ENCODE measurements around the gene GP1BA.

GP1BA gene

DNA sequence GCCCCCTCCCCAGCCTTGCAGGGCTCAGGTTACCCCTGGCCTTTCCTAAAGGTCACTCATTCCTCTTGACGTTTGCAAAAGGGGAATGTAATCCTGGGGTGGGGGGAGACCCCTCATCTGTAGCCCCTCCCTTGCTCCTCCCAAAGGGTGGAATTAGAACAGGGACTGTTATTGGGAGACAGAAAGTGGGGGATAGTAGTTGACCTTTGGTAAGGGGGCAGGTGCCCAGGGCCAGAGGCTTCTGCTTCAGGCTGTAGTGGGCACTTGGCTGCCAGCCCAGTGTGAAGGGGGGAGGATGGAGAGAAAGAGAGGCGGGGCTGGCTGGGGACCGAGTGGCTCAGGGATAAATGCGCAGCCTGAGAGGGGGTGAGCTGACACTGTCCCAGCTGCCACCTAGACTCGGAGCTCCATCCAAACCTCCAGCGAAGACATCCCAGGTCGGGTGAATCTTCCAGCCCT, 18.7 kb downstream of the GP1BA start, which contains the start of gene ENO3:
Gene ENO3, plus strand, starts transcription at position 374 of the 459 bp plus-strand sequence. CDS start 711 bp downstream, outside the sequence.
- DNase-seq (ENCODE audit: low spot score): no peak

DNA sequence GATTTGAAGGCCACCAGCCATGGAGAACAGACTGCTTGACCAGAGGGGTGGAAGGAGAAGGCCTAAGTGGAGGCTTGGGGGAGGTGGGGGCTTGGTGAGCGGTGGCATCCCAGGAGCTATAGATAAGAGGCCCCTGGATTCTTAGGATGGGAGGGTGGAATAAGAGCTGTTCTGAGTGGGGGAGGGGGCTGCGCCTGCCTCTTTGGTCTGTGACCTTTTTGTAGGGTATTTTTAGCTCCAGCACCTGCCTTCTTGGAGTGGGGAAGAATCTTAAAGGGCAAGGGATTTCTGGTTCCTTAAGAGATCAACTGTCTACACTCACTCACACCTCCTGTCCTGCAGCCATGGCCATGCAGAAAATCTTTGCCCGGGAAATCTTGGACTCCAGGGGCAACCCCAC, 19.4 kb downstream of the GP1BA start:
- no peak for DNase-seq (ENCODE audit: low spot score)

DNA sequence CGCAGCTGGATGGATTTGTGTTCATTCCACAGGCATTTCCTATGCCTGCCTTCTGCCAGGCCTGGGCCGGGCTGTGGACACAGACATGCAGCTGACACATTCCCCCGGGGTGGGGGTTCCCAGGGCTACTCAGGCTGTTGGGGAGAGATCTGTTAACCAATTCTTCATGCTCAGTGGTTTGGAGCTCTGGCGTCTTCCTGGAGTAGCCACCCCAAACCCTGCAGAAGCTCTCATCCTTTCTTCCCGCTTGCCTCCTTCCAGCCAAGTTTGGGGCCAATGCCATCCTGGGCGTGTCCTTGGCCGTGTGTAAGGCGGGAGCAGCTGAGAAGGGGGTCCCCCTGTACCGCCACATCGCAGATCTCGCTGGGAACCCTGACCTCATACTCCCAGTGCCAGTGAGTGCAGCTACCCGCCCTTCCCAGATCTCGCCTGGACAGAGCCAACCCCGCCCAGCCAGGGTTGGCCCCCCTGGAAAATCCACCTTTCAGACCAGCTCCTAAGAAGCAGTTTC, 21.4 kb downstream of the GP1BA start:
- no peak for DNase-seq (ENCODE audit: low spot score)

DNA sequence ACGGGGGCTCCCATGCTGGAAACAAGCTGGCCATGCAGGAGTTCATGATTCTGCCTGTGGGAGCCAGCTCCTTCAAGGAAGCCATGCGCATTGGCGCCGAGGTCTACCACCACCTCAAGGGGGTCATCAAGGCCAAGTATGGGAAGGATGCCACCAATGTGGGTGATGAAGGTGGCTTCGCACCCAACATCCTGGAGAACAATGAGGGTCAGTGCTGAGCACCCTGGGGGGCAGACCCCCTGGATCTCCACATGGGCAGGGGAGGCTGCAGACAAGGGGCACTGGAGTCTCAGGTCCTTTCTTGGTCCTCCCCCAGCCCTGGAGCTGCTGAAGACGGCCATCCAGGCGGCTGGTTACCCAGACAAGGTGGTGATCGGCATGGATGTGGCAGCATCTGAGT, 23.0 kb downstream of the GP1BA start:
- no peak for DNase-seq (ENCODE audit: low spot score)

DNA sequence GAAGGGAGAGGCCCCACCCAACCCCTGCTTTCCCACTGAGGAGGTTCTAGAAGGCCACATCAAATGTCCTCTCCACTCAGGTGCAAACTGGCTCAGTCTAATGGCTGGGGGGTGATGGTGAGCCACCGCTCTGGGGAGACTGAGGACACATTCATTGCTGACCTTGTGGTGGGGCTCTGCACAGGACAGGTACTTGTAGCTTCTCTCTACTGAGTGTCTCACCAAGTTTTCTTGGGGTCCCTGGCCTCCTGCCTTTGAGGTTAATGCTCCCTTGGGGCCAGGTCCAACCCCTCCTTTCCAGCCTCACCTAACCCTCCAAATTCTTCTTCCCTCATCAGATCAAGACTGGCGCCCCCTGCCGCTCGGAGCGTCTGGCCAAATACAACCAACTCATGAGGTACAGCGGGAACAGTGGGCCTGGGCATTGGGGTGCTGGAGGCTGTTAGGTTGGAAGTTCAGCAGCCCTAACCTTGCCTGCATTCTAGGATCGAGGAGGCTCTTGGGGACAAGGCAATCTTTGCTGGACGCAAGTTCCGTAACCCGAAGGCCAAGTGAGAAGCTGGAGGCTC, 24.5 kb downstream of the GP1BA start:
- DNase-seq (ENCODE audit: low spot score): no peak

DNA sequence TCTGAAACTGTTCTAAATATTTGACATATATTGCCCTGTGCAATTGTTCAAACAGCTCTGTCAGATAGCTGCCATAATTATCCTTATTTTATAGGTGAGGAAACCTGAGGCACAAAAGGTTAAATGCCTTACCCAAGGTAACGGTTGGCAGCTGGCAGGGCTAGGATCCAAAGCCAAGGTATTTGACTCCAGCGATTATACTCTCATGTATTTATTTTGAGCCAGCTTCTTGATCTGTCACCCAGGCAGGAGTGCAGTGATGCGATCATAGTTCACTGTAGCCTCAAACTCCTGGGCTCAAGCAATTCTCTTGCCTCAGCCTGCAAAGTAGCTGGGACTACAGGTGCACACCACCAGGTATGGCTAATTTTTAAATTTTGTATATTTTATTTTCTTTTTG, 26.0 kb downstream of the GP1BA start:
- DNase-seq (ENCODE audit: low spot score): no peak

DNA sequence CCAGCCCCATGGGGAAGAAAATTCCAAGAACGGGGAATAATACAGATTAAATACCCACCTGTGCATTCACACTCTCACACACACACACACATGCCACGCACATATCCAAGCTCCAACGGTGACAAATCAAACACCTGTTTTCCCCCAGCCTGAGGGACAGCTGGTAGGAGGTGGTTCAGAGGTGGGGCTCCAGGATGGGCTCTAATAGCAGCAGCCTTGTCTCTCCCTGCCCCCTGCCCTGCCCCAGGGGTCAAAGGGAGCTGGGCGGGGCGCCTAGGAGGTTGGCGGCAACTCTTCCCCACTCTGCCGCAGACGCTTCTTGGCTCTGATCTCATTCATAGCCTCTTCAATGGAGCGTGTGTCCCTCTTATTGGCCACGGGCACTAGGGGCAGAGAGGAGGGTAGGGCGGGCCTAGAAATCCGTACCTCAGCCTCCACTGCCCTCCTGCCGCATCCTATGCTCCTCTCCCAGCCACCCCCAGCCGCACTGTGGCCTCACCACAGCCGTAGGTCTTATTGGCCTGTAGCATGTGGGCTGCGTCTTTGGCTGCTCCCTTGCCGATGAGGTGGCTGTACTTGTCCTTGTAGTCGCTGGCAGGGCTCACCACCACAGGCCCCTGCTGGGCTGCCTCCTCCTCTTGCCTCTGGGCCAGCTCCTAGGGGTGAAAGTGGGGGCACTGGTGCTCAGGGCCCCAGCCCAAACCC, 27.3 kb downstream of the GP1BA start:
- DNase-seq (ENCODE audit: low spot score): no peak

DNA sequence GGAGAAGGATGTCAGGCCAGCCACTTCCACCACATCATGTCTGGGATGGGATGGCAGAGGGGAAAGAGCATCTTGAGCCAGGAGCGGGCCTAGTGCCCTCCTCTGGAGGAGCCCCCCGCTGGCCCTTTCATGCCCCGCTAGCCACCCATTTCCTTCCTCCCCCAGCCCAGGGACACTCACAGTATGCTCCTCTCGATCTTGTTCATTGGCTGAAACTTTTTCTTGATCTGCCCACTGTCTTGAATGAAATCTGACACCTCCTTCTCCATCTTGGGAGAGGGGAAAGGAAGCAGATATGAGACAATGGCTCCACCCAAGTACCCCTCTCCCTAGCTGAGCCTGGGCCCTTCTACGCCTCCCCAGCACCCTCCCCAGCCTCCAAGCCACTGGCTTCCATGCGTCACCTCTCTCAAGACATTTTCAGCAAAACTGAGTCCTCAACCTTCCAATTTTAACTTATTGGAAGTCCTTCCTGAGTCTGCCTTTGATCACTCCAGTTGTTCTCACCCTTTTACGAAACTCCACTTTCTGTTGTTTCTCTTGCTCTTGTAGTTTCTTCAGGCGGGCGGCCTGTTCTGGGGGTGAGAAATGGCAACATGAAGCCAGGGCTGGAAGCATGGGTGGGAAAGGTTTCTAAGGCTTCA, 28.3 kb downstream of the GP1BA start:
- DNase-seq (ENCODE audit: low spot score): no peak

DNA sequence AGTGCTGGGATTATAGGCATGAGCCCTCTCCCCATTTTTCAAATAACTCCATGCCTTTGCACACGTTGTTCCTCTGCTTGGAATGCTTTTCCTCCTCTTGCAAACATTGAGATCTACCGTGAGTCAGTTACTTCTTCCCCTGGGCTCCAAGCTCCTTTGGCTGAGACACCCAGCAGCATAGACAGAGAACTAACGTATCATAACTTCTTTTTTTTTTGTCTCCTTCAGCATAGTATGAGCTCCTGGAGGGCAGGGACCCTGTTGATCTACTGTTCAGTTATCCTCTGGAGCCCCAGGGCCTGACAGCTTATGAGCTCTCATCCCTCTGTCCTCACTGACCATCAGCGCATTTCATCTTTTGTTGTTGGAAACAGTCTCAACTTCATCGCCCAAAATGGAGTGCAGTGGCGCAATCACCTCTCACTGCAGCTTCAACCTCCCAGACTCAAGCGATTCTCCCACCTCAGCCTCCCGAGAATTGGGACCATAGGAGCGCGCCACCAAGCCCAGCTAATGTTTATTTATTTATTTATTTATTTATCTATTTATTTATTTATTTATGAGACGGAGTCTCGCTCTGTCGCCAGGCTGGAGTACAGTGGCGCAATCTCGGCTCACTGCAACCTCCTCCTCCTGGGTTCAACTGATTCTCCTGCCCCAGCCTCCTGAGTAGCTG, 33.4 kb downstream of the GP1BA start:
- DNase-seq (ENCODE audit: low spot score): no peak

DNA sequence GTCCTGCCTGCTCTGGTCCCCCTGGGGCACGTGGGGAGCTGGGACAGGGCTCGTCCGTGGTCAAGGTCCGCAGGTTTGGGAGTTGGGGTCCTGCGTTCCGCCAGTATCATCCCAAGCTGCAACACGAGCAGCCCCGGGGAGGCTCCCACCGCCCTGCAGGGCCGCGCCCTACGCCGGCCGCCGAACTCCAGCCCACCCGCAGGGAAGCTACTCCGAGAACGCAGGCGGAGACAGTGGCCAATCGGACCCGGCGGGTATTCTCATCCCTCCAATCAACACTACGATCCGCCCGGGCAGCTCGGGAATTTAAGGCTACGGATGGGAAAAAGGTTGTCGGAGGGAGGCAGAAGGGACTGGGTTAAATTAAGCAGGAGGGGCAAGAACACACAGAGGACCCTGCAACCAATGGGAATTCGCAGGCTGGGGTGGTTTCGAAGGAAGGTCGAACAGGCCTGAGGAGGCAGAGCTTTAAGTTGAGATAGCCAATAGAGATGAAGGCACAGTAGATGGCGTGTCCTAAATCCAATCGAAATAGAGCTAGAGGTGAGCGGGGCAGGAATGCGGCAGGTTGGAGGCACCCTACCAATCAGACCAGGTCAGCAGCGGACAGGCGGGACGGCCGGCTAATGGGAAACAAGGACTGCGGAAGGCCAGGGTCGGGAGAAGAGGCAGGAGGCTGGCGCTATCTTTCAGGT, 34.9 kb downstream of the GP1BA start:
- peak; percentile 99 for DNase-seq (ENCODE audit: low spot score)

DNA sequence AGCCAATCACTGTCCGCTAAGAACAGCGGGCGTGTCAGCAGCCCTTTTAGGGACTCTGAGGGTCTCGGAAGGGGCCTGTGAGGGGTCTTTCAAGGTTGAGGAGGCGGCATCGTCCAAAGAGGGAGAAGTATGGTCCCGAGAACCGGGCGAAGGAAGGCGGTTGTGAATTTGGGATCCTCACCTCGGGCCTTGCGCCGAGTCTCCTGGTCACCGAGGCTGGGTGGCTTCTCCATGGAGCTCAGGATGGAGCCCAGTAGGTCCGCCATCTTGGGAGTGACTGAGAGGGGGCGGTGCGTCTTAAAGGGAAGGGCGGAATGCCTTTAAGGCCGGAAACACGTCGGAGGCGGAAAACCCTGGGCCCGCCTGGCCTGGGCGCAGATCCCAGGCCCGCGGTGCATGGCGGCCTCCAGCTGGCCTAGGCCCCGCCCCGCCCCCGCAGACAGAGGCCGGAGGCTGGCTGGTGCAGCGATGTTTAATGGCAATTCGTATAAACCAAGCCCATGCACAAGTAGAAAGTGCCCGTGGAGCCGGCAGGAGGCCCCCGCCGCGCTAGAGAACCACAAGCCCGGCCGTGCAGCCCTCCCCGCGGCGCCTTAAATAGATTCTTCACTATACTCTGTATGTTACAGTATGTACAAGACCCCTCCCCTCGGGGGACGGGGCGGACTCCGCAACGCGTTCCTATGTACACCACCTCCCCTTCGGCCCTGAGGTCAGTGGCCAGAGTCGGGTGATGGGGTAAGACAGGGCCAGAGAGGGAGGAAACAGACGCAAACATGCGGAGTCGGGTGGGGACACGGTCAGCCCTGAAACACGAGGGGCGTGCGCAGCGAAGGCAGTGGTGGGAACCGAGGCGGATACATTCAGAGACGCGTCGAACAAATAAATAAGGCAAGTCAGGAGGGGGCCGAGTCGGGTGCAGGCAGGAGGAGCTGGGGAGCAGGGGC, 35.7 kb downstream of the GP1BA start, which contains the start of gene SPAG7:
Gene SPAG7, minus strand, starts transcription at position 279 of the 947 bp plus-strand sequence. Its CDS starts 13 bp downstream, at position 266.
- DNase-seq (ENCODE audit: low spot score): peak; percentile 95

DNA sequence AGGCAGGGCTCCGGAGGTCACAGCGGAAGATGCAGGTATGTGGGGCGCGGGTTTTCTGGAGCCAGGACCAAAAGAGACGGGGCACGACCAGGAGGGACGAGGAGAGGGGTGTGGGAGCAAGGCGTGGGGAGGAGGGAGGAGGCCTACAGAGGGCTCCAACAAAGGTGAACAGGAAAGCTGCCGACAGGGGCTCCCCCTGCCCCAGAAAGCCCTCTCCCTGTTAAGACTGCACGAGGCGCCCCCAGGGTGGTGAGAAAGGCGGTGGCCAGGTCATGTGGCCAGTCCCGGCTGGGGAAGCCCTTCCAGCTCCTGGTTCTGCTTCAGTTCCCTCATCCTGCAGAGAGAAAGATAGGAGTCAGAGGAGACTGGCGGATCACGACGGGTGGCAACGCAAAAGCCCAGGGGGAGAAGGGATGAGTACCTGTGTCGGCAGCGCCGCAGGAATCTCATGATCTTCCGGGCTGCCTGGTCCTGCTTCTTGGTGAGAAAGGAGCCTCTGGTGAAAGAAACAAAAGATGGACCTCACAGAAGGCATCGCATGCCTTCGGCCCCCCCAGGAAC, 36.5 kb downstream of the GP1BA start:
- no peak for DNase-seq (ENCODE audit: low spot score)

DNA sequence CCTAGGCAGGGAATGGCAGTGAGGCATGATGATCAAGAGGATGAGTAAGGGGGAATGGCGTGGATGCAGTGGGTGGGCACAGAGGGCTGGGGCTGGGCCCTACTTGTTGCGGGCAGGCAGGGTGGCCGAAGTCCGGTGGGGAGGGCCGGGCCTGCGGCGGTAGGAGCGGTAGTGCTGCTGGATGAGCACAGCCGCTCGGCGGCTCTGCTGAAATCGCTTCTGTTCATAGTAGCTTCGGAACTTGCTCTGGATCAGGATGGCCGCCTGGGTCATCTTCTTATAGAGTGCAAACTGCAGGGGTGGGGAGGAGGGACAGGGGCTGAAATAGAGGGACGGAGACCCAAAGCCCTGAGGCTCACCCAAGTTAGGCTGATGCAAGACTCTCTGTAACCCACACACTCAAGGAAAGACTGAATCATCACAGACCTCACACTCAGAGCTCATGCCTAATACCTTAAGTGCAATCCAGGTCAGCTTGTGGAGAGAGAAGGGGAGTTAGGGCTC, 37.0 kb downstream of the GP1BA start:
- DNase-seq (ENCODE audit: low spot score): peak; percentile 96

DNA sequence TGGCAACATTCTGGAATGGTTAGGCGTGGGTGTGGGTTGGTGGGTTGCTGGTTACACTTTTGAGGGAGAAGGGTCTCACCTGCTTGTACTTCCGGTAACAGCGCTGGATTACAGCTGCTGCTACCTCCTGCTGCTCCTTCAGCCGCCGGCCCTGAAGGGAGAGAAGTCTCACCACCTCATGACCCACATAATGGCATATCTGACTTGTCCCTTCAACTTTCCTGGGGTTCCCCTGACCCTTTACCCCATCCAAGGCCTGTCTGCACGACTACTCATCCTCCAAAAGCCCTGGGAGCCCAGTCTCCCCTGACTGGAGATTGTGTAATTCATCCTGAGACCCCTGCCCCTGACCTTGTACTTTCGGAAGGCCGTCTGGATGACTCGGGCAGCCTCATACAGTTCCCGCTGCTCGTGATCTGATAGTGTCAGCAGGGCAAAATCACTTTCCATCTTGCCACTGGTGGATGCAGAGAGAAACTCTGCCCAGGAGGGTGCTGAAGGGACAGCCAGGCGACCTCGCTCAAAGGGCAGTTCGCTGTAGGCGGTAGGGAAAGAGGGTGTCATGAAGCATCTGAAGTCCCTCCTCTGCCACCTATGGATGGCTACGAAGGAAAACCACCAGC, 37.6 kb downstream of the GP1BA start:
- DNase-seq (ENCODE audit: low spot score): peak; percentile 71

DNA sequence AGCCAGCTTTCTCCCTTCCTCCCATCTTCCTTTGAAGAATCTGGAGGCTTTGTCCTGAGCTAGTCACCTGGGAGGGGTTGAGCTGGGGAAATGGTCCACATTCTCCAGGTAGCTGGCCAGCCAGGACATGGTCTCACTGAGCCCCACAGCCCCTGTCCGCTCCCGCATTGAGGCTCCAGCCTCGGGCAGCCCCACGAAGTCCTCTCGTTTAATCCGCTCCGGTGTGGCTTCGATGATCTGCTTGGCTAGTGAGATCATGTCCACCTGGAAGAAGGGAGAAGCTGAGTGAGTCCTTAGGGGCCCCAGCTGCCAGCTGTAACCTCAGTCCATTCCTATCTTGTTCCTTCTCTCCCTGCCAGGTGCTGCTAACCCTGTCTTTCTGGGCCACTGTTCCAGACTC, 38.2 kb downstream of the GP1BA start:
- DNase-seq (ENCODE audit: low spot score): no peak

DNA sequence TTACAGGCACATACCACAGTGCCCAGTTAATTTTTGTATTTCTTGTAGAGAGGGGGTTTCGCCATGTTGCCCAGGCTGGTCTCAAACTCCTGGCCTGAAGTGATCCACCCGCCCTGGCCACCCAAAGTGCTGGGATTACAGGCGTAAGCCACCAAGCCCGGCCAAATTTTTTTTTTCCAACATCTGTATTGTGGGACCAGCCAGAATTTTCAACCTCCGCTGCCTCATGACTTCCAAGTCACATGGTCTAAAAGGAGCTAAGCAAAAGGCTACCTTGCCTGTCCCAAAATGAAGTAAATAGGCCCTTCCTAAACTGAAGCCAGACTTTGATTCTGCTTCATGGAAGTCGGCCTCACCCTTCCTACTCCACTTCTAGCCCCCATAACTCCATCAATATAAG, 39.7 kb downstream of the GP1BA start:
- DNase-seq (ENCODE audit: low spot score): no peak

DNA sequence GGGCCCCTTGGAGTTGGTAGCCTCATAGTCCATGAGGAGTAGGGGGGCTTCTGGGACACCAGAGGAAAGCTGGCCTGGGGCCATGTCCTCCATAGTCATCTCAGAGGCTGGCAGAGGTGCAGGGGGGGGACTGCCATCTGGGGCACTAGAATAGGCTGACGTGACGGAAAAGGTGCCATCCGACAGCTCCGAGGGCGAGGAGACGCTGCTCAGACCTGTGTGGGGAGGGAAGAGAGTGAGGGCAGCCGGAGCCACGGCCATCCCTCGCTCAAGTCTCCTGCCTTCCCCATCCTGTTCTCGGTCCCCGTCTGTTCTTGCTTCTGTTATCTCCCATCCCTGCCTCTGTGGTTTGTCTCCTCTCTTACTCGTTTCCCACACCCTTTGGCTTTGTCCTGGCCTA, 40.2 kb downstream of the GP1BA start:
- no peak for DNase-seq (ENCODE audit: low spot score)

DNA sequence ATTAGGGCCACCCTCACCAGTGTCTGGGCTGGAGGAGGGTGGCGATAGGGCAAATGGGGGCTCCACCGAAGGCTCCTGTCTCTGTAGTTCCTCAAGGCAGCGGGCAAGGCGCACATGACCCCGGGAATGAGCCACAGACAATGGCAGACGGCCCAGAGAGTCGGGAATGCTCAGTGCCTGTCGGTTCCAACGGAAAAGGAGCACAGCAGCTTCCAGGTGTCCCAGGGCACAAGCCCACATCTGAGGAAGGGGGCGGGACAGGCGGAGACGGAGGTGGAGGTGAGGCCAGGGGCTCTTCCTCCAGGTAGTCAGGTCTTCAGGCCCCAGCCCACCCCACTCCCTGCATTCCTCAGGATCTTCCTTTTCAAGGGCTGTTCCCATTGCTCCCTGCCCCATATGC, 40.7 kb downstream of the GP1BA start:
- DNase-seq (ENCODE audit: low spot score): no peak

DNA sequence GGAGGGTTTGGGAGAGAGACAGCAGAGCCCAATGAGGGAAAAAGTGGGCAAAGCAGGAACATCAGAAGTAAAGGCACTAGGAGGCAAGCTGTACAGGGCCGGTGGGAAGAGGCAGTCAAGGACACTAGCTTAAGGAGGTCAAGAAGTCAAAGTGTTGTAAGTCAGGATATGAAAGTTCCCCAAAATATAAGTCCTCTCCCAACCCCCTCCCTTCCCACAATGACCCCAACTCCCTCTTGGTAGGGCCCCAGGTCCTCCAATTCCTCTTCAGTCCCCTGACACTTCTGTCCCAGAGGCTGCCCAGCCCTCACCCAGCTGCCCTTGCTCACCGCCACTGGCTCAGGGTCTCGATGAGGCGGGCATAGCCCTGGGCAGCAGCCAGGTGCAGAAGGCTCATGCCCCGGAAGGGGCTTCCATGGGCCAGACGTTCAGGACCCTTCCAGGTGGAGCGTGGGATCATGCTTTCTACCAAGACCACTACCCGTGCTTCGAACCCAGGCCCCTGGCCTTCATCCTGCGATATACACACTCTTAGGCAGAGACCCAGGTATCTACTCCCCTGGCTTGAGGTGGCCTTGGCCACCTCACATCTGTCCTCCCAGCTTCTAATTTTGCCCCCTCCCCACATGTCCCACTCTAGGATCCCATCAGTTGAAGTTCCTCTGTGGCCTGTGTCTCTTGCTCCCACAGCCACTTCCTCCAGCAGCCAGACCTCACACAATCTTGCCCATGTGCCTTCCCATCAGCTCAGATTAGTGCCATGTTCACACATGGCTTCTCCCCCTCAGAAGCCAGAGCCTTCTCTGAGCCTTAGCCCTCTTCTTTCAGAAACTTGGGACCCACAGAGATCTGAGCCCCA, 41.4 kb downstream of the GP1BA start:
- no peak for DNase-seq (ENCODE audit: low spot score)
